ENCODE measurements around the gene KRTAP10-12. TPM values are rescaled to one million over a fixed set of nuclear protein-coding genes. Genes with fewer than 3 reads are reported as not detected.

Gene KRTAP10-12
- total and polyA plus RNA-seq, 2 of the 4 experiments (the other 2 are of a cell fraction) = not detected

DNA sequence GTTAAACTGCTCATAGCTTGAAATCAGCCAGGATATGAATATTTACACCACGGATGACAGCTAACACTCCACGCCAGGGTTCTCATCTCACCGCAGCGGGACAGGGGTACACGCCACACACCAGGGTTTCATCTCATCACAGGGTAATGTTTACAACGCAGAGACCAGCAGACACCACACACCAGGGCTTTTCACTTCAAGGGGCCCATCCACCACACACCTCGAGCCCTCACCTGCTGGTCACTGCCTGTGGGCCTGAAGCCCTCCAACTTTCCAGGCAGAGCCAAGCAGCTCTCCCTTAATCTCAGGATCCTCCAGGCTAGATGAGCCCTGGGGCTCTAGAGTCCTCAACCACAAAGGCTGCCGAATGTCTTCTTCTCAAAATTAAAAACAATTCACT lies 1.3 kb upstream of the KRTAP10-12 start:
- Histone ChIP-seq H3K18ac (ENCODE audit: low read depth, low read length) (no peak overlapping the region), H3K9me1 (ENCODE audit: insufficient read depth, low read length) (no peaks in the 10 kb centered on the region), H3K9me3 (ENCODE audit: control insufficient read depth, insufficient read depth, low read length) (no peaks in the 10 kb centered on the region; the same call in 1 of the 2 replicates), H4K91ac (ENCODE audit: insufficient read depth, low read depth, low read length) (no peak overlapping the region), H2AK9ac (replicated peaks; ENCODE audit: low read depth, low read length, poor library complexity) (no peak overlapping the region), H3K4ac (ENCODE audit: low read depth, low read length) (no peak overlapping the region), H3K56ac (ENCODE audit: extremely low read depth, insufficient read depth, low read length) (no peak overlapping the region), H4K8ac (ENCODE audit: low read depth in 2 of 2, low read length in 2 of 2) (no peak overlapping the region), H3K4me3 (ENCODE audit: insufficient read depth, low read depth, low read length) (no peak overlapping the region), H2BK15ac (ENCODE audit: low read depth, low read length) (no peak overlapping the region), H3K27ac (ENCODE audit: insufficient read depth, low read length) (no peak overlapping the region), H3K27me3 (ENCODE audit: control insufficient read depth, insufficient read depth, low read length) (peaks cover 40% of the 10 kb centered on the region), H3K14ac (replicated peaks; ENCODE audit: low read depth, low read length) (no peak overlapping the region), H2BK5ac (ENCODE audit: low read depth, low read length, poor library complexity, severe bottlenecking) (no peak overlapping the region), H3K9ac (ENCODE audit: low read depth, low read length) (no peak overlapping the region), H3K4me2 (ENCODE audit: low read depth, low read length) (no peak overlapping the region), H3K23ac (ENCODE audit: low read depth, low read length) (no peak overlapping the region), H2AFZ (replicated peaks; ENCODE audit: low read length, poor library complexity) (no peak overlapping the region), H4K5ac (ENCODE audit: low read depth, low read length) (no peak overlapping the region), H2BK20ac (ENCODE audit: low read depth, low read length) (no peak overlapping the region), H2BK120ac (ENCODE audit: low read depth, low read length) (no peak overlapping the region), H3K79me1 (ENCODE audit: low read depth in 1 of 2, low read length in 2 of 2) (no peaks in the 10 kb centered on the region), H4K20me1 (ENCODE audit: insufficient read depth, low read length) (no peaks in the 10 kb centered on the region), H3K36me3 (ENCODE audit: control insufficient read depth, insufficient read depth, low read length) (no peaks in the 10 kb centered on the region), H2AK5ac (ENCODE audit: low read depth, low read length) (no peak overlapping the region), H3K4me1 (ENCODE audit: control insufficient read depth, insufficient read depth, low read length) (no peaks in the 10 kb centered on the region)
- no TSS peak for BruUV-seq (replicated peaks)
- dilution Hi-C loops (cut with HindIII; ENCODE audit: low sequenced_read_pairs, unreplicated experiment) (no loop called here), intact Hi-C loops (cut with micrococcal nuclease) (no loop called here), in situ Hi-C loops (cut with MboI; ENCODE audit: low sequenced_read_pairs) (no loop called here)
- ATAC-seq (ENCODE audit: low read depth) (no peak), DNase-seq (no peak)
- POLR2A ChIA-PET (ENCODE audit: unreplicated experiment) = no interaction called here
- TF ChIP-seq MAZ (IDR thresholded peaks at IDR 0.05; ENCODE audit: borderline replicate concordance, low read depth, low read length) = no peak
- TF ChIP-seq BHLHE40 (IDR thresholded peaks at IDR 0.05; ENCODE audit: low read depth, low read length) = no peak
- no peak for TF ChIP-seq NFE2L2 (IDR thresholded peaks at IDR 0.05; ENCODE audit: low read depth, low read length)
- TF ChIP-seq POLR2A (IDR thresholded peaks at IDR 0.05; ENCODE audit: low read depth, low read length) = no peak
- TF ChIP-seq, protein P1, sequence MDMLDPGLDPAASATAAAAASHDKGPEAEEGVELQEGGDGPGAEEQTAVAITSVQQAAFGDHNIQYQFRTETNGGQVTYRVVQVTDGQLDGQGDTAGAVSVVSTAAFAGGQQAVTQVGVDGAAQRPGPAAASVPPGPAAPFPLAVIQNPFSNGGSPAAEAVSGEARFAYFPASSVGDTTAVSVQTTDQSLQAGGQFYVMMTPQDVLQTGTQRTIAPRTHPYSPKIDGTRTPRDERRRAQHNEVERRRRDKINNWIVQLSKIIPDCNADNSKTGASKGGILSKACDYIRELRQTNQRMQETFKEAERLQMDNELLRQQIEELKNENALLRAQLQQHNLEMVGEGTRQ (IDR thresholded peaks at IDR 0.05; ENCODE audit: low read depth, low read length) = no peak
- TF ChIP-seq, protein P2, sequence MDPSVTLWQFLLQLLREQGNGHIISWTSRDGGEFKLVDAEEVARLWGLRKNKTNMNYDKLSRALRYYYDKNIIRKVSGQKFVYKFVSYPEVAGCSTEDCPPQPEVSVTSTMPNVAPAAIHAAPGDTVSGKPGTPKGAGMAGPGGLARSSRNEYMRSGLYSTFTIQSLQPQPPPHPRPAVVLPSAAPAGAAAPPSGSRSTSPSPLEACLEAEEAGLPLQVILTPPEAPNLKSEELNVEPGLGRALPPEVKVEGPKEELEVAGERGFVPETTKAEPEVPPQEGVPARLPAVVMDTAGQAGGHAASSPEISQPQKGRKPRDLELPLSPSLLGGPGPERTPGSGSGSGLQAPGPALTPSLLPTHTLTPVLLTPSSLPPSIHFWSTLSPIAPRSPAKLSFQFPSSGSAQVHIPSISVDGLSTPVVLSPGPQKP (IDR thresholded peaks at IDR 0.05; ENCODE audit: borderline replicate concordance, low read depth, low read length) = no peak
- no peak for TF ChIP-seq CHD1 (IDR thresholded peaks at IDR 0.05; ENCODE audit: low read depth, low read length)
- no peak for TF ChIP-seq CEBPB (IDR thresholded peaks at IDR 0.05; ENCODE audit: low read depth, low read length)
- no peak for TF ChIP-seq MAFK (IDR thresholded peaks at IDR 0.05; ENCODE audit: low read depth, low read length)
- no peak for TF ChIP-seq MXI1 (IDR thresholded peaks at IDR 0.05; ENCODE audit: borderline replicate concordance, low read depth, low read length)
- TF ChIP-seq, protein P3, sequence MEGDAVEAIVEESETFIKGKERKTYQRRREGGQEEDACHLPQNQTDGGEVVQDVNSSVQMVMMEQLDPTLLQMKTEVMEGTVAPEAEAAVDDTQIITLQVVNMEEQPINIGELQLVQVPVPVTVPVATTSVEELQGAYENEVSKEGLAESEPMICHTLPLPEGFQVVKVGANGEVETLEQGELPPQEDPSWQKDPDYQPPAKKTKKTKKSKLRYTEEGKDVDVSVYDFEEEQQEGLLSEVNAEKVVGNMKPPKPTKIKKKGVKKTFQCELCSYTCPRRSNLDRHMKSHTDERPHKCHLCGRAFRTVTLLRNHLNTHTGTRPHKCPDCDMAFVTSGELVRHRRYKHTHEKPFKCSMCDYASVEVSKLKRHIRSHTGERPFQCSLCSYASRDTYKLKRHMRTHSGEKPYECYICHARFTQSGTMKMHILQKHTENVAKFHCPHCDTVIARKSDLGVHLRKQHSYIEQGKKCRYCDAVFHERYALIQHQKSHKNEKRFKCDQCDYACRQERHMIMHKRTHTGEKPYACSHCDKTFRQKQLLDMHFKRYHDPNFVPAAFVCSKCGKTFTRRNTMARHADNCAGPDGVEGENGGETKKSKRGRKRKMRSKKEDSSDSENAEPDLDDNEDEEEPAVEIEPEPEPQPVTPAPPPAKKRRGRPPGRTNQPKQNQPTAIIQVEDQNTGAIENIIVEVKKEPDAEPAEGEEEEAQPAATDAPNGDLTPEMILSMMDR (conservative IDR thresholded peaks at IDR 0.05; ENCODE audit: low read depth, low read length) = no peak
- TF ChIP-seq SMC3 (IDR thresholded peaks at IDR 0.05; ENCODE audit: low read depth, low read length) = no peak
- TF ChIP-seq FOS (IDR thresholded peaks at IDR 0.05; ENCODE audit: low read depth, low read length) = no peak
- no peak for TF ChIP-seq RFX5 (IDR thresholded peaks at IDR 0.05; ENCODE audit: low read depth, low read length)
- no CpG with 5 or more reads among the region's 8 CpGs for WGBS, 2 experiments (ENCODE audit: extremely low coverage in 2 of 2, insufficient read length in 1 of 2)
- CTCF ChIA-PET = no interaction called here
